ENCODE data around the gene ABCA4. TPM values are rescaled to one million over a fixed set of nuclear protein-coding genes. Genes with fewer than 3 reads are reported as not detected.

Gene ABCA4
- total RNA-seq, 1 donor from 2014 or later = 1.3 TPM

DNA sequence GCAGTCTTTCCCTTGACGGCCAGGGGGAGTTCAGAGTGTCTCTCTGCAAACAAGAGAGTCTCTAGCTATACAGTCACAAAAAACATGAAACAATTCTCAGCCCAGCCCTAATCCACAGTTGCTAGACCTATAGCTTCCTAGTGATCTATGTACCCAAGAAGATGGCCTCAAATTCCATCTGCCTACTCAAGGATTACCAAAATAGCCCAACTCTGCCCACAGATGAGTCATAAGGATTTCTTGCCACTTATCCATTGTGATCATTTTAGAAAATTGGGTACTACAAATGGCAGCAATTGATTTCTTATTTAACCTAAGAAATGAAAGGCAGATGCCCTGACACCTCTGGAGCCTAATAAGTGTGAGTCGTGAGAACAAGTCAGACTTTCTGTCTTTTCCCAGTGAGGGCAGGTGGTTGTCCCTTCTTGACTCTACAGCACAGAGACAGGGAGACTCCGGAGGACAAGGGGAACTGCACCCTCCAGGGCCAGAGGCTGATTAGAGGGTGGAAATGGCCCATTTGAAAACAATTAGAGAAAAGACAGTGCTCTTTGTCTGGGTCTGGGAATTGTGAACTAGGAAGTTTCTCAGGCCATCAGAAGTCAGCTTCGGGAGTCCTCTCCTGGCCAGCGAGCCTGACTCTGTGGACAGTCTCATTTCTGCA lies 65.4 kb downstream of the ABCA4 start:
- DNase-seq (ENCODE audit: low spot score) = no peak

DNA sequence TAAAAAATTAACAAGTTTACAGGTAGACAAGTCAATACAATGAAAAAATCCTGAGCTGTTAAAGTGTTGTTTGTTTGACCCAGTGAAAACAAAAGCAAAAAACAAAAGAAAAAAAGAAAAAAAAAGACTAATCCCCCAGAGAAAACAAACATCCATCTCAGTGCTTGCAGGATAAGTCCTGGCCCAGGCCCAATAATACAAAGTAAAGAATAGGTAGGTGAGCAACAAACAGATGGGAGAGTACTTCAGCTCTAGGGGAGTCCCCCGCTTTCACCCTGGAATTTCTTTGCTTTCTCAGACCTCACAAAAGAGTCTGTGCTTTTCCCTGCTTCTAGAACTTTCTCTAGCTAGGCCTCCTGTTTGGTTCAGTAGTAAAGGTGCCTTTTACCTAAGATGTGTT lies 70.3 kb downstream of the ABCA4 start:
- DNase-seq (ENCODE audit: low spot score) = no peak

DNA sequence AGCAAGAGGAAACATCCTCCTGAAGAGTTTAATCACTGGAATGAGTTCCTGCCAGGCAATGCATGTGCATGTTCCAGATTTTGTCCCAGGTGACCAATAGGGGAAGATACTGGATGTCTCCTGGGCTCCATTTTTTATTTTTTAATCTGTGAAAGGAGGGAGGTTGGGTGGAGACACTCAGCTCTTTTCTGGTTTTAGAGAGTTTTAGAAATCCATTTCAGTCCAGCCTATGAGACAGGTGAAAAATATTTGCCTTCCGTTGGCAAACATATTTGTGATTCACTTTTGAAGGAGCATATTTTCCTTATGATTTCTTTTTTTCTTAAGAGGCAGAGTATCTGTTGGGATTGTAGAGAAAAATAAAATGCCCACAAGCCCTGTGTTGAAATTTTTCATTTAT lies 70.7 kb downstream of the ABCA4 start:
- no peak for DNase-seq (ENCODE audit: low spot score)

DNA sequence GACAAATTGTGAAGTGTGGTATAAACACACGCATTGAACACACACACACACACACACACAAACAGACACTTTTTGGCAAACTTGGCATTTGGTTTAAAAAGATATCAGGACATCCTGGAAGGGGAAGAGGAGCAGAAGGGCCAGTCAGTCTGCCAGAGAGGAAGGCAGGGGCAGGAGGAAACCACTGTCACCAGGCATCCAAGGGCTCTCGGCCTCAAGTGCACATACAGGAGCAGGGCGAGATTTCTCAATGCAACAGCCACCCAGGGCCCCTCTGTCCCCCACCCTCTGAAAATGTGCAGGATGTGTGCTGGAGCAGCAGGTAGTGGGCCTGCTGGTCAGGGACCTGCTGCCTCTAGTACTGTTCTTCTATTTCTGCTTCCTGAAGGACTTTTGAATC lies 71.2 kb downstream of the ABCA4 start:
- DNase-seq (ENCODE audit: low spot score) = no peak

DNA sequence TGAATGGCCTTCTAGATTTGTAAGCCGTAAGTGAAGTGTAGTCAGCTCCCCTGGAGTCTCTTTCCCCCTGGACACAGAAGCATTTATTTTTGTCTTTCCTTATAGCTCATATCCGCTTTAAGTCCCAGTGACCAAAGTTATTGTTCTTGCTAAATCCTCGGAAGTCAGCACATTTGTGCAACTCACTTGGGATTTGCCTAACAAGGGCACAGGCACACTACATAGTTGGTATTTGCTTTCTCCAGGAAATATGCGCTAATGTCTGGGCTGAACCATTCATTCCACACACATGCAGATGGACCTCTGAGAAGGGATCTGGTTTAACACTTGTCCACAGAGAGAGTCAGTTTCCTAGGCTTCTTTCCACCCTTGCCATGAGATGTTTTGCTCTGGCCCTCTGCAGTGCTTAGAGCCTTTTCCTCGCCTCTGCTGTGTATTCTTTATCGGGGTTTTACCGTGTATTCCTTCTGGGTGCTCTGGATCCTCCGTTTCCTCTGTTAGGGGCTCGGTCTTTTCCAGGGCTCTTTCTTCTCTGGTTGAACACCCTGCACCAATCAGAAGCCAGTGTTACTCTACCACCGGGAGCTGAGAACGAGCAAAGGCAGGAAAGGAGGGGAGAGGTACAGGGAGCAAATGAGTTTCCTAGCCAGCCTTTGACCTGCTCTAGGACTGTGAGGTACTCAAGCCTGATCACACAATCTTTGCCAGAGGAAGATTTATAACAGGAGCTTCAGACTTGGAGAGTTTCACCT lies 72.4 kb downstream of the ABCA4 start:
- no peak for DNase-seq (ENCODE audit: low spot score)

DNA sequence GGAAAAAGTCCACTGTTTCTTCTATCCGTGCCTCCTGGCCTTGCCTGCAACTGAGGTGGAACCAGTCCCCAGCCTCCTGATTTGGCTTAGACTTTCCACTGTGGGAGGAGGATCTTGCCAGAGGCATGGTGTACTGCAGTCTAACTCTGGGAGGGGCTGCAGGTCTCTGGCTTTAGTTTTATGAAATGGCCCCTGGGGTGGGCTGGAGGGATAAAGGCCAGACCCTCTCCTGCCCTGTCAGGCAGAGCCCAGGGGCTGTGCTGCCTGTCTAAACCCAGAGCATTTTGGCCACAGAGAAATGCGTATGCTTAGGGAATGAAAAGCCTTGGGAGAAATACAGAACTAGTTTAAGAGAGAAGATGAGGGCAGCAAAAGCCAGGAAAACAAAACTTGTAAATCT lies 73.0 kb downstream of the ABCA4 start:
- DNase-seq (ENCODE audit: low spot score) = no peak

DNA sequence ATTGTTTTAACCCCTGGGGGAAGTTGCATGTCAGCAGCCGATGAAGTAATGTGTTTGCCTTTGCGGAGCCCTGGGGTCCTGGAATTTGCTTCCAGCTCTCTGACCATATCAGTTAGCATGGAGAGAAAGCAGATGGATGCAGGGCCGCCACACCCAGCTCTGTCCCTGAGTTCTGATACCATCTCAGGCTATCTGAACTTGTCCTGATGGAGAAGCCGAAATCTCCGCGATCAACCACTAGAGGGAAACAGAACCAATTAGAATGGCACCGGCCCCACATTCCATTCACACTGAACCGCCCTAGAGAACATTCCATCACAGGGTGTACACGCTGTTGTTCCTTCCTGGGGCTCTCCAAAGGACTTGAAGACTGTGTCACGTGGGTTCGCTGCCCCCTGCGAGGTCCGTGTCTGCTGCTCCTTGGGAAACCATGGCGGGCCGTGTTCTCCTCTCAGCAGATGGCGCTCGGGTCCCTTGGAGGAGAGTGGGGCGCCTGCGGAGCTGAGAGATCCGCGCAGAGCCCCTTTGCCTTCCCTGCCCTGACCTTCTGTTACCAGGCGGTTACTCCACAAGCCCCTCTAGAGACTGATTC lies 75.4 kb downstream of the ABCA4 start:
- no peak for DNase-seq (ENCODE audit: low spot score)

DNA sequence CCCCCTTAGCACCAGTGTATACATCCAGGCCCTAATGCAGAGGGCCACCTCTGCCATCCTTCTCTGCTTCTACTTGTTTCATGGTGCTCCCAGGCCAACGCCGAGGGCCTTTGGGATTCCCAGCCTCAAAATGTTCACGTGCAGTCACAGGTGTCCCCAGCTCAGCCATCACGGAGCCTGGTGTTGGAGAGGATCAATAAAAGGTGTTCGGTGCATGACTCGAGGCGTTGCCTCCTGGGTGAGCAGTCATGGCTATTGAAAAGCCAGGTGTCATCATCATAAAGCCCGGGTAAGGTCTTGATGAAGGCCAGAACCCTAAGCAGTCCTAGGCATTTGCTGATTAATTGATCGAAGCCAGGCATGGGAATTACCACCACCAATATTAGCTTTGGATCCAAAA lies 76.1 kb downstream of the ABCA4 start:
- no peak for DNase-seq (ENCODE audit: low spot score)

DNA sequence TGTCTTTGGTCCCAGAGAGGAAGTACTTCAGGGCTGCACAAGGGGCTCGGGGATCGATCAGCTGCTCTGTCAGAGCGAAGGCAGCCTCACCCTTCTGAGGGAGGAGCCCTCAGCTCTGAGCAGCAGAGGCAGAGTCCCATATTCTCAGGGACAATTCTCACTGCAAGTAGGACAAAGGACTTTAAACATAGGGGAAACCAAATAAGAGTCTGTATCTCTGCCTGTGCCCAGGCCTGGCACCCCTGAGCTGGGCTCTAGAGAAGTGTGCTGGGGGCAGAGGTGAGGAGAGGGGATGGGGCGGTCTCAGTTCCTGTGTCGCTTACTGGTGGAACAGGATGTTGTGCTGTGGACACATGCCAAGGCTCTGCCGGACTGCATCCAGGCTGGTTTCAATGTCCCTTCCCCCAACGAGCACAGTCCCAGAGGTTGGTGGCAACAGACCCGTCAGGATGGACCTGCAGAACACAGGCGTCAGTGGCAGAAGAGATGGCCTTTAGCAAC lies 76.6 kb downstream of the ABCA4 start:
- DNase-seq (ENCODE audit: low spot score) = no peak

DNA sequence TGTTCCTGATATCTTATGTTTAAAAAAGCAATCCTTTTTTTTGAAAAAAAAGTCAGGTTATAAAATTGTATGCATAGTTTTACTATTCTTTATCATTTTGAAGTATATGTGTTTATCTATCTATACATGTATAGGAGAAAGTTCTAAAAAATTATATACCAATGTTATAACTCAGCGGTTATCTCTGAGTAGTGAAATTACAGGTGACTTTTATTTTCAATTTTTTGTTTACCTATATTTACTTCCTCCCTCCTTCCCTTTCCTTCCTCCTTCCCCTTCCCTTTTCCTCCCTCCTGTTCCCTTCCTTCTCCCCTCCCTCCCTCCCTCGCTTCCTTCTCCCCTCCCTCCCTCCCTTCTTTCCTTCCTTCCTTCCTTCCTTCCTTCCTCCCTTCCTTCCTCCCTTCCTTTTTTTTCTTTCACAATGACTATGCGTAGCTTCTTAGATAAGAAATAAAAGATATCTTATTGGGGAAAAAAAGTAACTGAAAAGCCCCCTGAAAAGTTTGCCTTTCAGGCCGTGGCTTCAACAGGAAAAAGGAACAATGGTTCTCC lies 77.1 kb downstream of the ABCA4 start:
- DNase-seq (ENCODE audit: low spot score) = no peak

DNA sequence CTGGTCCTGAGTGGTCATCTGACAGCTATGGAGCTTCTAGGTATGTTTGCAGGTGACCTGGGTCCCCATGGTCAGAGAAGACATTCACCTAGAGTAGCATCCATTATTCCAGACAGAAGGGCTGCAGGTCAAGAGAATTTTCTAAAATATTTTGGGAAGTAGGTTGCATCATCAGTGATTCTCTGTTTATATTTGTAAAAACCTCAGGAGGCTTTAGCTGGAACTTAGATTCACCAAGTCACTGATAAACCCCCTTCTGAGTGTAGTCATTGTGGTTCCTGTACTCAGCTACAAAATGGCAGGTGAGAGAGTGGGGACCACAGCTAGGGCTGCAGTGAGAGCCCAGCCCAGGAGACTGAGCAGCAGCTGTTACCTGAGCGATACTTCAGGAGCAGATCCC lies 78.6 kb downstream of the ABCA4 start:
- no peak for DNase-seq (ENCODE audit: low spot score)

DNA sequence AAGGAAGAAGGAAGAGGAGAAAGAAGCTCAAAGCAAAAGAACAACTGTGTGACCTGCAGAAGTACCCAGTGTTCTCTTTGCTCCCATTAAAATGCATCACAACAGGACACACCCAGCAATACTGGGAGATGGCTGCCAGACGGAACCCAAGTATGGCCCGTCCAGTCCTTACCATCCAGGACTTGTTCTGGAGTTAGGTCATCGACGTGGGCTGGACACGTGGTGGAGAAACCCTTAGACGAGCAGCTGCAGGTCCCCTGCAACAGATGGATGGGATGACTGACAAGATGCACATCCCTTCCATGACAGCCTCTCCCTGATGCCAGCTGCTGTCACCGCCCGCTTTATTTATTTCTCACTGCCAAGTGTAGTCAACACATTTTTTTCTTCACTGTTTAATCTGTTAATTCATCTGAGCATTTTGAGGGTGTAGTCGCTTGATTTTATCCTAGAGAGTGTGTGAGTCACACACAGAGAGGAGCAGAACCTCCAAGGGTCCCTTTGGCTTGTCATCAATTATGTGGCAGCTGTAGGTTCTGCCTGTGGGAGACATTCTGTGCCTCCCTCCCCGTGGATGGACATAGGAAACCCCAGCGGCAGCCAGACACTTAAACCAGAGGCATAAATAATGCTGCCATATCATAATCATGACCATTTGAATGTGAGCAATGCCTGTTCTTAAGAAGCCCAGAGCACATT lies 80.9 kb downstream of the ABCA4 start:
- DNase-seq (ENCODE audit: low spot score) = no peak

DNA sequence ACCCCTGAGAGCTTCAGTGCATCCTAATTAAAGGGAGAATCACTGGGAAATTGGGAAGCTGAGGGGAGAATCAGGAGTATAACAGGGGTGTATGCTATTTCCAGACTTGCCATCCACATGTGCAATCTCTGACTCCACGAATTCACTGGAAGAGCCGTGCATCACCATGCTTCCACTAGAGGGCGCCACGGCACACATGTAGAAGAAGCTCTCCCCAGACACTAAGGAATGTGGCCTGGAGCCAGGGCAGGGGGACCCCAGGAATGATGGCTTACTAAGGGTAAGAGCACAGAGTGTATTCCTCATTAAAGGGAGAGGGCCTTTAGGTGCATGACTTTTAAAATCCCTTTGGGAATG lies 81.5 kb downstream of the ABCA4 start:
- no peak for DNase-seq (ENCODE audit: low spot score)

DNA sequence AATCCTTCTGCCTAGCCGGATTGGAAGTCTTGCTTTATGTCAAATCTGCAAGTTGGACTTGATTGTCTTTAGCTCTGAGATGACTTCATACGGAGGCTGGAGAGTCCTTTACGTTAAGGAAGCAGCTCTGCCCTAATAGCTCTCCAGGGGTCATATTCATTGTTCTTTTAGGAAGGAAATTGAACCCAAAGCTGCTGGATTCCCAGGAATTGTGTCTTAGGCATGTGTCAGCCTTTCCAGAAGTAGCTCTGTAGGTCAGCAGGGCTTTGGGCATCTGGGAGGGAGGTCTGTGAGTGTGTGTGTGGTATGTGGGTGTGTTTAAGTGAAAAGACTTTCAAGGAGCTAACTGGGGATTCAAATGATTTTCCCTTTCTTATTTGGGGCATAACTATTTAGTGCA lies 82.4 kb downstream of the ABCA4 start:
- no peak for DNase-seq (ENCODE audit: low spot score)

DNA sequence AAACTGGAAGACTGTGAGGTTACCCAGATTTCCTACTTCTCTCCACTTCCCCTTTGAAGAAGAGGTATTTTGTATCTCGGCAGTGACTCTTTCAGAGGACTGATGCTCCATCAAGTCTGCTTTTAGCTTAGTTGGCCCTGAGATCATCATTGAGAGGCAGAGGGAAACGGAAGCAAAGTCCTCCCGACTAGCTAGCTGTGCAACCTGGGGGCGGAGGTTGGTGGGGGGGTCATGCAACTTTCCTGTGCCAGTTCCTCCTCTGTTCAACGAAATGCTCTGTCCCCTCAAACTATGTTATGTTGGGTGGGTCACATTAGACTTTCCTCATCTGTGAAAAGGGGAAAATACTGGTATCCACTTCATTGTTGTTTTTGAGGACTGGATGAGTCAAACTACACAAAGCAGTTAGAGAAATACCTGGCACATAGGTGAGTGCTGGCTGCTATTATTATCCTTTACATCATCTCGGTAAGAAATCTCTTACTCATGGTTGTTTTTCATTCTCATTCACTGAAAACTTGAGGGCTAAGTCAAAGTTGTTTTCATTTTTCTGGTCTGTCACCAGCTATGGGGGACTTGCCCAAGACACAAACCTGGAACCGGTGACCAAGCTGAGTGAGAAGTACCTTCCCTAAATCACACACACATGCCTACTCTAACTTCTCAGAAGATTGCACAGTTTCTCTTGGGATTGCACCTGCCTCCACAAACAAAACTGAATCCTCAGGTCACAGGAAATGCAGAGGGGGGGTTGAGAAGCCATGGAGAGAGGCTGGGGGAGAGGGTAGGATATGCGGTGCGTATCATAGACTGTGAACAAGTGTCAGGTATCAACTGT lies 83.3 kb downstream of the ABCA4 start:
- no peak for DNase-seq (ENCODE audit: low spot score)

DNA sequence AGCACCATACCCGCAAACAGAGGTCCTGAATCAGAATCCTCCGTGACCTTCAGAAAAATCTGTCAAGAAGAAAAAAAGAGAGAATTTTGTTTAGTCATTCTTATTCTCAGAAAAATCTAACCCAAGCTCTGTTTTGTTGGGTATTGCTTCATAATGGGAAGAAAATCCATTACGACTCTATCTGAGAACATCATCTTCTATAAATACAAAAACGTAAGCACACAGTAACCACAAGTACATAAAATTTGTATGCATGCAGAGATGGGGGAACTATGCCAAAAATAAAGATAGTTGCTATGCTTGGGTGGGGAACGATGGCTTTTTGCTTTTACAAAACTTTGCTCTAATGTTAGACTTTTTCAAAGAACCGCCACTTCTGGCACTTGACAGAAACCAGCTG lies 84.2 kb downstream of the ABCA4 start:
- DNase-seq (ENCODE audit: low spot score) = no peak

DNA sequence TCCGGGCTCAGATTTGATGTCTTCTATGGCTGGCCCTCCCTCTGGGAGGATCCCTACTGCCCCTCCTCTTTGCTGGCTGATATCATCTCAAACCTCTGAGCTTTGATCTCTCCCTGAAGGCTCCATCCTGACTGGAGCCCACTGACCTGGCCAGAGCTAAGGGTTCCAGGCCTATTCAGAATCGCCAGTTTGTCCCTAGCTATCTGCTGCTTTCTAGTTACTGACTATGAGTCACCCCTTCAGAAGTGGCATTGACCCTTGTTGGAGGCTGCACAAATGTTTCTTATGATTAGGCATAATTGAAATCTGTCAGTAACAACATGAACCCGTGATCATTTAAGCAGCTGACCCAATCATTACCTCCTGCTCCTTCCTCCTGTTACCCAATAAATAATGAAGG lies 87.1 kb downstream of the ABCA4 start:
- no peak for DNase-seq (ENCODE audit: low spot score)

DNA sequence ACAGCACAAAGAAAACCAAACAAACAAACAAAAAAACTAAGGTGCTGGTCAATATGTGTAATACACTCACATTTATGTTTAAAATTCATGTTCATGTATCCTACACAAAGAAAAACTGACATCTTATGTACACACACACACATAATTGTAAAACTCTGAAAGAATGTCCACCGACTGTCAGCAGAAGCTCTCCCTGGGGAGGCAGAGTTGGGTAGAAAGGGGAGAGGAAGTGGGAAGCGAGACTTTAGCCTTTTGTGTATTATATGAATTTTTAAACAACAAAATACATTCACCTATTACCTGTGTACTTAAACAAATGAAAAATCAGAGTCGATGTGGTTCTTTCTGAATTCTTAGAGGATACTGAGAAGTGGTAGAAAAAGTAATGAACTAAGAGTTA lies 88.3 kb downstream of the ABCA4 start:
- DNase-seq (ENCODE audit: low spot score) = no peak

DNA sequence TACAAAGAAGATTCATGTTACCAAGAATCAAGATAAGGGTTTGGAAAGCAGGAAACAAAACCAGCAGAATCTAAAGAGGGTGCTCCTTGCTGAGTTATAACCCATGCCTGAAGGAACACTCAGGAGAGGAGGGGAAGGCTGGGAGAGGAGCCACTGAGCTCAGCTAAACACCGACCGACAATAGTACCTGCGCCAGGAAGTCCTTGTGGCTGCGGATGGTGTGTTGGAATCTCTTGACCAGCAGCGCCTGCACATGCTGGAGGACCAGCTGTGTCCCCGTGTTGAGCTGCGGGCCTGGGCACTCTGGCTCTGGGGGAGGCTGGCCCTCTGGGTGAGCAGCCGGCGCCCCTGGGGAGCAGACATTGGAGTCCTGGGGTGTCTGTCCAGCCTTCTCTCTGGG lies 89.4 kb downstream of the ABCA4 start:
- DNase-seq (ENCODE audit: low spot score) = no peak

DNA sequence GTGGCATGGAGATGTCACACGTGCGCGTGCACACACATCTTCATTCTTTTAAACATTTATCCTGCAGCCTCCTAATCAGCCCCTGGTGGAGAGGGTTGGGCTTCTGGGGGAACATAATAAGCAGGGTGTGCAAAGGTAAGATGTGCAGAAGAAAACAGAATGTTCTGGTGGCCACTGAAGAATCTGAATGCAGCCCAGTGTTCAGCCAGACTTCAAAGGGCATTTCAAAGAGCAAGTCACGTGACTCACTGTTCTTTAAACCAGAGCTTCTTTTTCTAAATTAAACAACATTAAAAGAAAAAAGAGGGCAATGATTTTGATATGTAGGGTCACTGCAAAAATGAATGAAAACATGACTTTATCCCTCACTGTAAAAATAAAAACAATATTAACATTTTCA lies 89.8 kb downstream of the ABCA4 start:
- no peak for DNase-seq (ENCODE audit: low spot score)

Measured in mesenteric fat pad (tissue), 1 donor.